K562 (cell line): Measurements from ENCODE around the gene ATP2A2. TPM values are rescaled to one million over a fixed set of nuclear protein-coding genes. Genes with fewer than 3 reads are reported as not detected.

Source experiments
- ATAC-seq: fragments of 200-7000 bp; cut with Tn5 transposase; 3 replicates; pipeline ENCODE4 v1.9.1; 2020; ENCODE audit warnings: moderate library complexity
- BruUV-seq: library from RNA; stranded (reverse); fragments of 400-500 nt; replicated peaks from 2 replicates; lab custom pipeline; 2021; lab: Mats Ljungman, UMichigan
- CTCF ChIA-PET: fragments of 300-600 bp; formaldehyde crosslinking; extraction: SDS; loops from one replicate; lab custom pipeline; 2021; ENCODE audit warnings: low intra/inter-chr PET ratio; lab: Yijun Ruan, JAX
- POLR2A ChIA-PET: fragments of 300-600, 350-650 bp; sonication (Branson Sonifier 250); formaldehyde crosslinking; extraction: SDS; loops from one replicate; lab custom pipeline; 2021; ENCODE audit warnings: antibody characterized with exemption, inconsistent platforms; lab: Yijun Ruan, JAX
- DNase-seq, 4 experiments: peaks; one replicate each; pipeline versions ENCODE4 v3.0.0 to v3.0.0-alpha.2; 2011 to 2018; ENCODE audit warnings: low spot score in 3 of 4, mixed read lengths in 3 of 4; ENCODE audit errors: extremely low read depth in 1 of 4
- FAIRE-seq: peaks from 2 replicates; lab custom pipeline; 2011; peaks lifted over from hg19 to GRCh38; lab: Jason Lieb, UNC
- H2AFZ ChIP-seq: 2 replicates; pipeline ENCODE4 v1.6.0; 2011; ENCODE audit warnings: low read depth, low read length, control low read depth, inconsistent platforms
- H3K27ac ChIP-seq: fragments of 200-600 bp; 3 replicates; pipeline ENCODE4 v1.8.0; 2011; ENCODE audit warnings: low read depth, mild to moderate bottlenecking, control low read depth, inconsistent platforms, low read length, moderate library complexity, mixed read lengths; ENCODE audit errors: extremely low read depth
- H3K27me3 ChIP-seq, 2 experiments: fragments of 300-600 bp in 1 of 2; 2 replicates in 1 of 2; 3 replicates in 1 of 2; pipeline versions ENCODE4 v1.6.0 to v1.8.0; 2011; ENCODE audit warnings: inconsistent platforms in 2 of 2, low read length in 2 of 2, mild to moderate bottlenecking in 1 of 2, mixed read lengths in 1 of 2, moderate library complexity in 1 of 2; ENCODE audit not compliant: control insufficient read depth in 2 of 2, insufficient read depth in 2 of 2
- H3K36me3 ChIP-seq: fragments of 300-600 bp; 3 replicates; pipeline ENCODE4 v1.8.0; 2011; ENCODE audit warnings: mild to moderate bottlenecking, low read length, inconsistent platforms; ENCODE audit not compliant: control insufficient read depth, insufficient read depth
- H3K4me1 ChIP-seq, 2 experiments: fragments of 200-600 bp in 1 of 2; replicated peaks in 1 of 2; 2 replicates in 1 of 2; 3 replicates in 1 of 2; pipeline versions ENCODE4 v1.5.1 to v1.8.0; 2011; ENCODE audit warnings: inconsistent platforms in 2 of 2, low read length in 2 of 2, mild to moderate bottlenecking in 1 of 2, mixed read lengths in 1 of 2, moderate library complexity in 1 of 2; ENCODE audit not compliant: control insufficient read depth in 2 of 2, insufficient read depth in 2 of 2
- H3K4me2 ChIP-seq: 2 replicates; pipeline ENCODE4 v1.6.1; 2011; ENCODE audit warnings: low read length, control low read depth, inconsistent platforms, mixed read lengths; ENCODE audit not compliant: insufficient read depth
- H3K4me3 ChIP-seq: fragments of 200-600 bp; sonication (generic), shearing (Covaris generic); 2 replicates; pipeline ENCODE4 v1.5.1; 2016; ENCODE audit warnings: control low read depth, inconsistent platforms
- H3K79me2 ChIP-seq: fragments of 200-600 bp; 3 replicates; pipeline ENCODE4 v1.8.0; 2011; ENCODE audit warnings: low read length, inconsistent platforms; ENCODE audit not compliant: control insufficient read depth, insufficient read depth
- H3K9ac ChIP-seq, 2 experiments: 2 replicates each; pipeline versions ENCODE4 v1.6.0 to v1.6.1; 2011; ENCODE audit warnings: low read depth in 2 of 2, low read length in 2 of 2, control low read depth in 1 of 2, inconsistent platforms in 1 of 2, mild to moderate bottlenecking in 1 of 2, mixed read lengths in 1 of 2; ENCODE audit not compliant: insufficient read depth in 1 of 2
- H3K9me1 ChIP-seq: one replicate; pipeline ENCODE4 v1.6.0; 2011; ENCODE audit warnings: inconsistent platforms, mild to moderate bottlenecking, low read length, moderate library complexity; ENCODE audit not compliant: control insufficient read depth, insufficient read depth
- H3K9me3 ChIP-seq: replicated peaks from 2 replicates; pipeline ENCODE4 v1.5.1; 2011; ENCODE audit warnings: low read depth, low read length, inconsistent platforms; ENCODE audit not compliant: control insufficient read depth, insufficient read depth
- H4K20me1 ChIP-seq: replicated peaks from 2 replicates; pipeline ENCODE4 v1.6.1; 2011; ENCODE audit warnings: low read length, inconsistent platforms, mixed read lengths; ENCODE audit not compliant: control insufficient read depth, insufficient read depth
- CBX3 ChIP-seq, 2 experiments: IDR thresholded peaks; 1 replicate in 1 of 2; 2 replicates in 1 of 2; pipeline ENCODE4 v1.6.1; 2012; ENCODE audit warnings: inconsistent platforms in 2 of 2, low read length in 2 of 2, borderline replicate concordance in 1 of 2, control low read depth in 1 of 2
- HIVEP1 ChIP-seq: fragments of 250-450 bp; sonication (Bioruptor Pico); IDR thresholded peaks from 2 replicates; pipeline ENCODE4 v1.4.0; 2020; ENCODE audit warnings: mild to moderate bottlenecking
- NCOR1 ChIP-seq: fragments of 450-650 bp; IDR thresholded peaks from 2 replicates; pipeline ENCODE4 v1.6.1; 2016; ENCODE audit warnings: mild to moderate bottlenecking, moderate library complexity
- POLR2A ChIP-seq: fragments of 450-650 bp; conservative IDR thresholded peaks from 2 replicates; pipeline ENCODE4 v1.6.1; 2016
- POLR2AphosphoS2 ChIP-seq: IDR thresholded peaks from 2 replicates; pipeline ENCODE4 v1.6.1; 2012; ENCODE audit warnings: low read length, improper control_type of control experiment
- TBP ChIP-seq: optimal IDR thresholded peaks from 2 replicates; pipeline ENCODE3; 2011; ENCODE audit warnings: low read depth, low read length, improper control_type of control experiment
- ZNF707 ChIP-seq: fragments of 250-450 bp; sonication (Bioruptor Pico); conservative IDR thresholded peaks from 2 replicates; pipeline ENCODE4 v1.8.0; 2022; ENCODE audit warnings: inconsistent platforms, mild to moderate bottlenecking, moderate library complexity
- WGBS: fragments of 100-300 bp; shearing (Covaris generic); methylation state at CpG from one replicate; pipeline ENCODE4 v1.1.6; 2016; ENCODE audit warnings: low coverage, mixed read lengths; ENCODE audit not compliant: insufficient coverage; ENCODE audit errors: missing lambda C conversion rate; 5-methylcytosine and 5-hydroxymethylcytosine counted together
- in situ Hi-C: fragments of 300-500 bp; cut with MboI; formaldehyde crosslinking; loops from 4 replicates; pipeline ENCODE4 v1.15.0; 2018; ENCODE audit warnings: inconsistent platforms, mixed read lengths
- intact Hi-C: fragments of 100-400 bp; cut with micrococcal nuclease; formaldehyde crosslinking; loops from 2 replicates; pipeline ENCODE4 v1.14.2; 2022
- polyA plus RNA-seq, 8 experiments: library from polyadenylated mRNA; depleted of rRNA in 4 of 8; stranded (reverse) in 5 of 8; unstranded in 3 of 8; fragments of >200 nt; fragmentation: Nextera tagmentation in 2 of 8; fragmentation: Illumina TruSeq in 1 of 8; extraction: Ambion mirVana in 2 of 8; extraction: Trizol in 1 of 8; gene quantifications; 2 replicates each; pipeline versions ENCODE4 v1.2.1 to v1.2.3, GENCODE V29; 2011 to 2014; ENCODE audit warnings: inconsistent platforms in 1 of 8, missing spikeins in 1 of 8
- total RNA-seq, 7 experiments: library from RNA; depleted of rRNA in 6 of 7; stranded (reverse); fragments of >200 nt in 6 of 7; fragmentation: Illumina TruSeq in 2 of 7; extraction: Trizol in 2 of 7; gene quantifications; 2 replicates each; pipeline versions ENCODE4 v1.2.1 to v1.2.3, GENCODE V29; 2011 to 2021; ENCODE audit warnings: low replicate concordance in 1 of 7
- TF ChIP-seq, protein P1 (sequence below): fragments of 250-450 bp; sonication (Bioruptor Pico); IDR thresholded peaks from 2 replicates; pipeline ENCODE4 v1.4.0; 2020; ENCODE audit warnings: mild to moderate bottlenecking

The ATP2A2 gene
- total and polyA plus RNA-seq, 9 of the 15 experiments (the other 6 are each of a cell fraction or from before 2014, with no cell fraction given): 5.2 to 205 (median 51.6) TPM

DNA sequence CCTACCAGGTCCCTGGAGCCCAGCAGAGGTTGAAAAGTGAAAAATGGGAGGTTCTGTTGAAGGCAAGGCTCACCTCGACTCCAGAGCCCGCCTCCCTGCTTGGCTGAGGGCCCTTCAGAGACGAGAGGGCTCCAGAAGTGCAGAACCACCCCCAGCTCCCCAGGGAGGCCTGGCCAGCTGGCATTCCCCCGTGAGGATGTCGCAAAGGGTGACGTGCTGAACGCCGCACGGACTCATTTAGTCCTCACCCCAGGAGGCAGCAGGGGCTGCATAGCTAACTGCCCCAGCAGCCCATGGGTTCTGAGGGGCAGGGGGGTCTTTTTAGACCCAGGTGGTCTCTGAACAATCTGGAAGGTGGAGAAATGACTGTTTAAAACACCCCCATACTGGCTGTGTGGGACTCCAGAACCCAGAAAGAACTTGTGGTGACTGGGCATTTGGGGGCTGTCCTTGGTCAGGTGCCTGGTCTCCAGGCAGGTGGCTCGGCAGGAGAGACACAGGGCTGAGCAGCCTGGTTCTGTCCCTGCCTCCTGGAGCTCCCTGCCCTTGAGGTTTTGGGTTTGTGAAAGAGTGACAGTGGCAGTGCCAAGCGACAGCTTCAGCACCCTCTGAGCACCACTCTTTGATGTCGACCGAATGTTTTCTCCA, 90.5 kb downstream of the ATP2A2 start:
- H3K9me3 ChIP-seq: no peaks in the 10 kb centered on the region
- TF ChIP-seq POLR2A (0 out of 2 replicates have a peak, but pooled peaks have one; percentile 26), CBX3 (IDR thresholded peaks at IDR 0.05; ENCODE audit: borderline replicate concordance in 1 of 2, low read length in 2 of 2) (no peak), POLR2AphosphoS2 (peak; percentile 19; the same call in 1 of the 2 replicates), NCOR1 (no peak), ZNF707 (CRISPR knock-in tag) (no peak), TBP (no peak), HIVEP1 (CRISPR knock-in tag) (no peak)
- TF ChIP-seq, protein P1, sequence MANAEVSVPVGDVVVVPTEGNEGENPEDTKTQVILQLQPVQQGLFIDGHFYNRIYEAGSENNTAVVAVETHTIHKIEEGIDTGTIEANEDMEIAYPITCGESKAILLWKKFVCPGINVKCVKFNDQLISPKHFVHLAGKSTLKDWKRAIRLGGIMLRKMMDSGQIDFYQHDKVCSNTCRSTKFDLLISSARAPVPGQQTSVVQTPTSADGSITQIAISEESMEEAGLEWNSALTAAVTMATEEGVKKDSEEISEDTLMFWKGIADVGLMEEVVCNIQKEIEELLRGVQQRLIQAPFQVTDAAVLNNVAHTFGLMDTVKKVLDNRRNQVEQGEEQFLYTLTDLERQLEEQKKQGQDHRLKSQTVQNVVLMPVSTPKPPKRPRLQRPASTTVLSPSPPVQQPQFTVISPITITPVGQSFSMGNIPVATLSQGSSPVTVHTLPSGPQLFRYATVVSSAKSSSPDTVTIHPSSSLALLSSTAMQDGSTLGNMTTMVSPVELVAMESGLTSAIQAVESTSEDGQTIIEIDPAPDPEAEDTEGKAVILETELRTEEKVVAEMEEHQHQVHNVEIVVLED (CRISPR knock-in tag): no peak
- POLR2A ChIA-PET: interaction anchor here (0.6 to 4.9 kb wide), 8 partner anchors 12 to 87 kb away, joined by 3 to 22 read pairs (median 3); no protein-coding TSS in a partner anchor
- FAIRE-seq (no peak), DNase-seq (no peak), ATAC-seq (peak; percentile 14)
- no peak overlapping the region for H3K27ac ChIP-seq
- H3K27me3 ChIP-seq: no peaks in the 10 kb centered on the region
- no peak overlapping the region for H2AFZ ChIP-seq
- intact Hi-C loops: no loop called here
- WGBS: 82% methylated on average over 10 of the region's 13 CpGs
- H3K4me3 ChIP-seq: no peak overlapping the region
- CTCF ChIA-PET: no interaction called here
- no peaks in the 10 kb centered on the region for H3K9me1 ChIP-seq
- peaks cover 65% of the 10 kb centered on the region for H3K36me3 ChIP-seq
- H3K79me2 ChIP-seq: no peaks in the 10 kb centered on the region
- peaks cover 0 to 6% of the 10 kb centered on the region in 2 experiments; a peak in 2 of 5 replicates for H3K4me1 ChIP-seq
- no peak overlapping the region for H3K4me2 ChIP-seq
- no peaks in the 10 kb centered on the region for H4K20me1 ChIP-seq
- peak overlapping the region in 1 of 2 experiments; percentile 39; a peak in 2 of 4 replicates for H3K9ac ChIP-seq
- BruUV-seq: no TSS peak
- in situ Hi-C loops: no loop called here
